ENCODE measurements around the gene CPNE2. TPM values are rescaled to one million over a fixed set of nuclear protein-coding genes. Genes with fewer than 3 reads are reported as not detected.
A peak's percentile ranks its signal among the peaks of the same experiment; 100 is the strongest.

The CPNE2 gene
- polyA plus RNA-seq, 1 donor from 2014 or later: 2.0 TPM

DNA sequence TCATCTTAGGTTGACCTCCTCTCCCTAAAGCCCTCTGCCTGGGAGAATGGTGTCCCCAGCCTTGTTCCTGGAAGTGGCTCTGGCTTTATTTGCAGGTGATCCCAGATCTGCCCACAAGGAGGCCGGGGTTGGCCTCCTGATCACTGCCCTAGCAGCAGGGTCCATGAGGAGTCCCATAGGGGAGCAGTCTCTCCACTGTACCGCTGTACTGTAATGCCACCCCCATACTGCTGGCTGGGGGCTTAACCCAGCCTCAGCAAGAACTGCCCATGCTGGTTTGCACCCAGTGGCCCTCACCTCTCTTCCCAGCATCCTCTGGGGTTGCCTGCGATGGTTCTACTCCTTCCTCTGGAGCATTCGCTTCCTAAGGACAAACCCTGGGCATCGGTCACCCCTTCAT, 54.4 kb downstream of the CPNE2 start:
- Mint-ChIP-seq H3K36me3 (no peaks in the 10 kb centered on the region), H3K4me3 (peak overlapping the region in 1 of 4 donors; percentile 47), H3K4me1 (peaks cover 10 to 16% (median 15%) of the 10 kb centered on the region in 3 donors), H3K27ac (no peak overlapping the region), H3K27me3 (no peaks in the 10 kb centered on the region), H3K9me3 (no peaks in the 10 kb centered on the region)

DNA sequence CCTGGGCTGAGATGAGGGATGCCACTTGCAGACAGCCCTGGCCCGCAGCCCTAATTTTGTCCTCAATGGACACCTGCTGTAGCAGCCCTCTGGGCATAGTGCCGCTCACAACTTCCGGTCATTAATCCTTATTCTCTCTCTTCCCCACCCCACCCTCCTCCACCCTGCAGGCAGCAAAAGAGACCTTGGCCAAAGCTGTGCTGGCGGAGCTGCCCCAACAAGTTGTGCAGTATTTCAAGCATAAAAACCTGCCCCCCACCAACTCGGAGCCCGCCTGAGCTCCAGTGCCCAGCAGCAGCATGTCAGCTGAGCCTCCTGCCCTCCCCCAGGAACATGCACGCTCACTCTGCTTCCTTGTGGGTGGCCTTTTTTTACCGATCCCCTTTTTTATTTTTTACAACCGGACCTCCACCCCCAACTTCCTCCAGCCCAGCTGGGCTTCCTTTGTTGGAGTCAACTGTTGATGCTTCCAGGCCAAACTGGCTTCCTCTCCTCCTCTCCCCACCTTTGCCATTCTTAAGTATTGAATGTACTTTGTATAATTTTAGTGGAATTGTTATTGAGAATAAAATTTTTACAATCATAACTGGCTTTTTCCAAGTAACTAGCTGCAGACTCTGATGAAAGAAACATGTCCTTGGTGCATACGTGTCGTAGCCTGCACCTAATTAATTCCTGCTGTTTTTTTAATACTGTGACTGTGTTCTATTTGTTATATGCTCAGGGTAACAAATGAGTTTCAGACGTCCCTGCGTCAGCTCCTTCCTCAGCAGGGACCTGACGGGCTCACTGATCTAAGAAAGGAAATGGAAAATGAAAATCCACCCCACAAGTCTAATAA, 55.2 kb downstream of the CPNE2 start:
- Mint-ChIP-seq H3K4me1 (peaks cover 5 to 9% (median 9%) of the 10 kb centered on the region in 3 donors), H3K27me3 (no peaks in the 10 kb centered on the region), H3K9me3 (no peaks in the 10 kb centered on the region), H3K36me3 (peaks cover 1% of the 10 kb centered on the region), H3K4me3 (peak overlapping the region in 2 of 4 donors; percentile 39 to 77), H3K27ac (peak overlapping the region in 1 of 3 donors; percentile 83)

DNA sequence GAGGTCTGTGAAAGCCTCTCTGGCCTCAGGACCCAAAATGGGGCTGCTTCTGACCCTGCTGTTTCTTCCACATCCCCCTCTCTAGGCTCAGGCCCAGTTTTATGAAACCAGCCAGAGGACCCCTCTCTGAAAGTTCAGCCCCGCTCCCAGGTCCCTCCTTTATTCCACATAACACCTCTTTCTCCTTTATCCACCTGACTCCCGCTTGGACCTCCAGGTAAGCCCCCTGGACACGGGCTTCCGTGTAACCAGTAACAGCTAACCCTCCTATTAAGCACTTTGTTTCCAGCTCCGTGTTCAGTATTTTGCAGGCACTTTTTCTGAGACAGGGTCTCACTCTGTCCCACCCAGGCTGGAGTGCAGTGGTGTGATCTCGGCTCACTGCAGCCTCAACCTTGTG, 56.1 kb downstream of the CPNE2 start:
- H3K9me3 Mint-ChIP-seq: no peaks in the 10 kb centered on the region
- no peak overlapping the region for H3K27ac Mint-ChIP-seq
- H3K27me3 Mint-ChIP-seq: no peaks in the 10 kb centered on the region
- peak overlapping the region in 1 of 4 donors; percentile 43 for H3K4me3 Mint-ChIP-seq
- H3K36me3 Mint-ChIP-seq: peaks cover 2% of the 10 kb centered on the region
- peaks cover 5 to 9% (median 8%) of the 10 kb centered on the region in 3 donors for H3K4me1 Mint-ChIP-seq

DNA sequence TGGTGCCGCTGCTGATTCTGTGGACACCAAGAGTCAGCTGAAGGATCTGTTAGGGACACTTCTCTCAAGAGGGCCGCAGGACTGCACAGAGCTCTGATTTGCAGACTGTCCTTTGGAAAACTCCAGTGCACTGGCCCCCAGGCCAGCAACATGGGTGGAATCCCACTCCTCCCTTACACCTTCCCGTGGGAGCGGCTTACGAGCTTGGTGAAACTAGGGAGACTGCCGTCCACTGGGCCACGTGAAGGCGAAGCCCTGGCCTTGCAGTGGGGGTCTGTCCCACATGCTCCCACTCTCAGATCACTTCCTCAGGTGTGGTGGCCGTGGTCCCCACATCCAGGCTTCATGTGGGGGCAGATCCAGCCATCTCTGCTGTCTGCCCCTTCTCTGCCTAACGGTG, 57.0 kb downstream of the CPNE2 start:
- no peak overlapping the region for H3K27ac Mint-ChIP-seq
- no peaks in the 10 kb centered on the region for H3K9me3 Mint-ChIP-seq
- H3K36me3 Mint-ChIP-seq: peaks cover 4% of the 10 kb centered on the region
- H3K4me1 Mint-ChIP-seq: peaks cover 5 to 9% (median 8%) of the 10 kb centered on the region in 3 donors
- H3K4me3 Mint-ChIP-seq: no peak overlapping the region
- no peaks in the 10 kb centered on the region for H3K27me3 Mint-ChIP-seq

DNA sequence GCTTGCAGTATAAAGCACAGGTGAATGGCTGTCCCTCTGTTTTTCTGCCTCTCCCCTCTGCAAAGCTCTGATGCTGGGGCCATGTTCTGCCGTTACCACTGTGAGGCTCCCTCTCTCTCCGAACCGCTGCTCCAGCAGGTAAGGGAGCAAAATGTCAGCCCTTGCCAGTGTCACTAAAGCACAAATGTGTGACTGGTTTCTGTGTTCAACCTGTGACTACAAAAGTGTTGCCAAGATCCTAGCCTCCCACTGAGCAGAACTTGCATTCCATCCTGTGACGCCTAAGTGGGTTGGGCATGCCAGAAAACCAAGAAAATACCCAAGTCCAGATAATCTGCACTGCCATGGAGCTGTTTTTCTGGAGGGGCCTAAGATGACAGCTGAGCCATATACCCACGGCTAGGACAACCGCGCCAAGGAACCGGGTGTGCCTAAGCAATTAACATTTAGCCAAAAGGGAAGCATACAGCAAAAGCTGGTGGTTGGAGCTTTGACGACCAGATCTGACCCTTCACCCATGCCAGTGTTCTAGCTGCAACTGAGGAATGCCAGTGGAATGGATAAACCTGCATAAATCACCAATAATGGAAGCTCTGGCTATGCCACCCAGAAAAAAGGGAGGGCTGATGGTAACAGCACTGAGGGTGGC, 58.4 kb downstream of the CPNE2 start:
- peaks cover 4% of the 10 kb centered on the region for H3K36me3 Mint-ChIP-seq
- no peak overlapping the region for H3K27ac Mint-ChIP-seq
- H3K4me1 Mint-ChIP-seq: peaks cover 5 to 9% (median 8%) of the 10 kb centered on the region in 3 donors

DNA sequence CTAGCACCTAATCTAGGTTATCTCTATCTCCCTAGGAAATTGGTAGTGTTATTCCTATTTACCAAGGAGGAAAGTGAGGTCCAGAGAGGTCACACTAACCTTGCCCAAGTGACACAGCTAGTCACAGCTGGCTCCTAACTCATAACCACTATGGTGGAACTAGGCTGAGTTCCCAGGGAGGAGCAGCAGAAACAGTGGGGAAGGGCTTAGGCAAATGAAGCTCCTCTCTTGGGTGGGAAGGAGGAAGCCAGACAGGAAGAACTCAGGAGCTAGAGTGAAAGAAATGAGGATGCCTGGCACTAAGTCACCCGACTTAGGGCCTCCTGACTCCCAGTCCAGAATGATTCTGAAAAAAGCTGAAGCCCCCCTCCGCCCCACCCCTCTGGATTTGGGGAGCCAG, 59.0 kb downstream of the CPNE2 start:
- H3K9me3 Mint-ChIP-seq: no peaks in the 10 kb centered on the region
- H3K36me3 Mint-ChIP-seq: peaks cover 7% of the 10 kb centered on the region
- no peak overlapping the region for H3K4me3 Mint-ChIP-seq
- H3K27ac Mint-ChIP-seq: no peak overlapping the region
- H3K4me1 Mint-ChIP-seq: peaks cover 5 to 10% (median 9%) of the 10 kb centered on the region in 3 donors
- H3K27me3 Mint-ChIP-seq: no peaks in the 10 kb centered on the region

More for the DNA sequence above, 58.4 kb downstream of the CPNE2 start:
- H3K4me3 Mint-ChIP-seq: no peak overlapping the region
- H3K27me3 Mint-ChIP-seq: no peaks in the 10 kb centered on the region
- H3K9me3 Mint-ChIP-seq: no peaks in the 10 kb centered on the region

DNA sequence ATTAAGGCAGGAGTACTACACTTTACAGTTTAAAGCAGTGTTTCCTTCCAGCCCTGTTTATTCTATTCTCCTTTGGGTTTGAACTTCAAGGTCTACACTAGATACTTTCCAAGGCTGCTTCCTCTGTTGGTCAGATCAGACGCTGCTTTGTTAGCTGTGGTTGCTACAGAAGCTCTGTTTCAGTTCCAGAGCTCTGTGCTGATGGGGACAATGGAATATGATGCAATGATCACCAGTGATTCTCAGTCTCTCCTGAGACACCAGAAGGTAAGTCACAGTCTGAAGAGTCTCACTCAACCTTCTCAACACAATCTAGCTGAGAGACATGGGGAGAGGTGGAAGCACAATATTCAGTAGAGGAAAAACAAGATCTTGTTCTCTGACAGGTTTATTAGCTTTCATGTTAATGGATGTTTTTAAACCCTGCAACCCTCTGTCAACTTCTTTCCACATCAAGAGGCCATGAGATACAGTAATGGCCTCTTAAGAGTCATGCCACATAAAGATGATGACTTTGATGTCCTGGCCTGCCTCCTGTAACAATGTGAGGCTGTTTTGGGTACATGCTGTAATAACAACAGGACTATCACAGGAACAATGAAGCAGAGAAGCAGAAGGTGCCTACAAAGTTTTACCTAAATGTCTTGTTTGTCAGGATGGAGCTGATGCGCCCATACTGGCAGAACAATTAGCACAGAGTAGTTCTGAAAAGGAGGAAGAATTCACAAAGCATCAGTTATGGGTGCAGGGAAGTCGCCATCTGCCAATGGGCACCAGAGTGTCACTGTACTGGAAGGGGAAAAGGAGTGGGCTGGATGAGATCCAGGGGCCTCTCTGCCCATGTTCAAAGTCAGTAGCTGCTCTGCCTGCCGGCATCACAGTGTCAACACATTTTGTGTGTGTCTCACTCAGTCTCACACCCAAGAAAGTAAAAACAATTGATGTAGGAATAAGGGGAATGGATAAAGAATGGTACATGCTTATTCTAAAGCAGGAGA, 60.0 kb downstream of the CPNE2 start:
- H3K9me3 Mint-ChIP-seq: no peaks in the 10 kb centered on the region
- no peaks in the 10 kb centered on the region for H3K27me3 Mint-ChIP-seq
- H3K4me1 Mint-ChIP-seq: peaks cover 5 to 10% (median 9%) of the 10 kb centered on the region in 3 donors
- H3K27ac Mint-ChIP-seq: no peak overlapping the region
- no peak overlapping the region for H3K4me3 Mint-ChIP-seq
- peaks cover 11% of the 10 kb centered on the region for H3K36me3 Mint-ChIP-seq

DNA sequence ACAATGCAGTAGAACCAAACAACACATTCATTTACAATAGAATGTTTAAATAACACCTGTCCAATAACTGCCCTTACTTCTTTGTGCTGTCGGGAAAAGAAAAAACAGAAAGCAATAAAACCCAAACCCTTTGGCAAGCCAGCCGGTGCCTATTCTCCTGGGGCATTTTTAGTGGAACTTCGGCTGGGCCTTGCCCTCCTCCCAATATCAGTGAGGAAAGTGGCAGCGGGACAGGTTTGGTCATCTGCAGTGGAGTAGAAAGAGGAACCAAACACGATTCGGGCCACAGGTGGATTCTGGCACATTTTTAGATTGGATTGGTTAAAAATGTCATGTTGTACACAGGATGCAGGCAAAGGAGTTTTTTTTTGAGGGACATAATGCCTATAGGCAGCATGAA, 61.5 kb downstream of the CPNE2 start:
- no peaks in the 10 kb centered on the region for H3K9me3 Mint-ChIP-seq
- no peak overlapping the region for H3K4me3 Mint-ChIP-seq
- H3K4me1 Mint-ChIP-seq: peaks cover 0 to 2% (median 2%) of the 10 kb centered on the region in 3 donors
- H3K27me3 Mint-ChIP-seq: no peaks in the 10 kb centered on the region
- H3K36me3 Mint-ChIP-seq: peaks cover 11% of the 10 kb centered on the region
- H3K27ac Mint-ChIP-seq: no peak overlapping the region

DNA sequence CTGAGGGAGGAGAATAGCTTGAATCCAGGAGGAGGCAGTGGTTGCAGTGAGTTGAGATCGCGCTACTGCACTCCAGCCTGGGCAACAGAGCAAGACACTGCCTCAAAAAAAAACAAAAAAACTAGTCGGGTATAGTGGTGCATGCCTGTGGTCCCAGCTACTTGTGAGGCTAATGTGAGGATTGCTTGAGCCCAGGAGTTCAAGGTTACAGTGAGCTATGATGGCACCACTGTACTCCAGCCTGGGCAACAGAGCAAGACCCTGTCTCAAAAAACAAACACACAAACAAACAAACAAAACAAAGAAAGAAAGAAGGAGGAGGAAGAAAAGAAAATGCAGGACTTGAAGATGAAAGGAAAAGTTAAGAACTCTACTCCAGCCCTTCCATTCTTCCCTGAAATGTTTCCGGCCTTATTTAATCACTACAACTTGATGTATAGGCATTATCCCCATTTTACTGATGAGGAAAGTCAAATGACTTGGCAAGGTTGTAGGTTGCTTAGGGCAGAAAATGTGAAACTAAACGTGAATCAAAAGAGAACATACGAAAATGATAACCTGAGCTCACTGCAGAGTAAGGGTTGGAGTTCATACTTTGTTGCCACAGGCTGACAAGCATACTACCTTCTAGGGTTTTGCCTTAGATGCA, 63.4 kb downstream of the CPNE2 start:
- no peaks in the 10 kb centered on the region for H3K27me3 Mint-ChIP-seq
- H3K9me3 Mint-ChIP-seq: no peaks in the 10 kb centered on the region
- peaks cover 0 to 2% (median 2%) of the 10 kb centered on the region in 3 donors for H3K4me1 Mint-ChIP-seq
- H3K36me3 Mint-ChIP-seq: peaks cover 11% of the 10 kb centered on the region
- H3K4me3 Mint-ChIP-seq: no peak overlapping the region
- no peak overlapping the region for H3K27ac Mint-ChIP-seq

DNA sequence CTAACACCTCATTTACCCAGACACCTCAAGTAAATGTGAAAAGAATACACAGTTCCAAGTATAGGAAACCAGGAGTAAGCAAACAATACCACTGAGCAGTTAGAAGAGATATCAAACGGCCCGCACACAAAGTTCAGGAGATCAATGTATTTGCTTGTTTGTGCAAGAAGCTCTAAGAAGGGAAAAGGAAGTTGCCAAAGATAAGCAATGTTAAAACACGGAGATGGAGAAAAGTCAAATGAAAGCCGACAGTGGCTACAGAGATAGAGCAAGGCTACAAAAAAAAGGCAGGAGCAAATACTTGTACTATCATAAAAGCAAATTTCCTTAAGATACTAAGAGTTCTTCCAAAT, 63.9 kb downstream of the CPNE2 start:
- H3K4me1 Mint-ChIP-seq: peaks cover 0 to 2% (median 2%) of the 10 kb centered on the region in 3 donors
- no peak overlapping the region for H3K4me3 Mint-ChIP-seq
- peaks cover 11% of the 10 kb centered on the region for H3K36me3 Mint-ChIP-seq
- no peaks in the 10 kb centered on the region for H3K9me3 Mint-ChIP-seq
- H3K27me3 Mint-ChIP-seq: no peaks in the 10 kb centered on the region
- H3K27ac Mint-ChIP-seq: no peak overlapping the region

DNA sequence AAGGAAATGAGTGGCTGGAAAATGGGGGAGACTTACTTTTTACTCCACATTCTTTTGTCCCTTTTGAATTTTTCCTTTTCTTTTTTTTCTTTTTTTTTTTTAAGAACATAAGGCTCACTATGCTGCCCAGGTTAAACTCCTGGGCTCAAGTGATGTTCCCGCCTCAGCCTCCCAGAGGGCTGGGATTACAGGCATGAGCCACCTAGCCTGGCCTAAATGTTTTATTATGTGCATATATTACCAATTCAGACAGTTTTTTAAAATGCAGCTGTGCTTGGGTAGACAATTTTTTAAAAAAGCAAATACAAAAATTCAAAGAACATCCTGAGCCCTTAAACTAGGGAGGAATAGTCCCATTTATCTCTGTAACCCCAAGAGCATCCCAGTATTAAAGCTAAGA, 65.2 kb downstream of the CPNE2 start:
- Mint-ChIP-seq H3K4me3 (no peak overlapping the region), H3K27me3 (no peaks in the 10 kb centered on the region), H3K27ac (peak overlapping the region in 1 of 3 donors; percentile 81), H3K36me3 (peaks cover 11% of the 10 kb centered on the region), H3K9me3 (no peaks in the 10 kb centered on the region), H3K4me1 (peaks cover 0 to 2% (median 2%) of the 10 kb centered on the region in 3 donors)

DNA sequence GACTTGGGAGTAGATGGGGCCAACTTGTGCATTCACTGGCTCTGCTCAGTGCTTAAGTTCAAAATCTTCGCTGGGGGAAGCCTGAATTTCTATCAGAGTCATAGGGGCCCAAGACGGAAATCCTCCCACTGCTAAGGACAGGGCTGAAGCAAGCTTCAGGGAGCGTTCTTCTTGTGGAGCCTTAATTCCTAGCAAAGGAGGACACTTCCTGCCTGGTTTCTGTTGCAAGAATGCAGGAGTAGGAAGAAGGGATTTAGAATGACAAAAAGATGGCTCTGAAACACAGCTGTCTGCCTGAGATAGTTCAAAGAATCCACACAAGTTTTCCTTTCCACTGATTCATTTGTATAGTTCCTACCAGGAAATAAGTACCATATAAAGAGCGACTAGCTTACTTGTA, 67.1 kb downstream of the CPNE2 start:
- no peak overlapping the region for H3K4me3 Mint-ChIP-seq

DNA sequence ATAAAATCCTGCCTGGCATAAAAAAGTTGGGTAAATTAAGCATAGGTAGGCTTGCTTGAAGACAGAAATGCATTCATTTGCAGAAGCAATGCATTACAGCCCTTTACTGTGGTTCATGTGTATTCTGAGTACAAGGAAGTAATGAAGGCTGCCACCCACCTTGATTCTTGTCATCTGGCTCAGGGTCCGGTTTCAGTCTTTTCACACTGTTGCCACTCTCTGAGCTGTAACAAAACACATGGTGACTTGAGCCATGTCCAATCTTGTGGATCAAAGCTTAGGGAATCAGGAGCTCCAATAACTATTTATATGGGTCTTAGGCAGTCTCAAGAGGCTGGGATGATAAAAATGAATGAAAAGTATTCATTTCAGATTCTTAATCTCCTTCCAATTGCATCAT, 71.5 kb downstream of the CPNE2 start:
- H3K4me1 Mint-ChIP-seq: peaks cover 0 to 7% (median 4%) of the 10 kb centered on the region in 3 donors
- peaks cover 9% of the 10 kb centered on the region for H3K36me3 Mint-ChIP-seq
- no peak overlapping the region for H3K27ac Mint-ChIP-seq
- H3K4me3 Mint-ChIP-seq: no peak overlapping the region
- no peaks in the 10 kb centered on the region for H3K9me3 Mint-ChIP-seq
- H3K27me3 Mint-ChIP-seq: no peaks in the 10 kb centered on the region

More for the DNA sequence above, 67.1 kb downstream of the CPNE2 start:
- Mint-ChIP-seq H3K36me3 (peaks cover 10% of the 10 kb centered on the region), H3K9me3 (no peaks in the 10 kb centered on the region), H3K4me1 (peaks cover 0 to 2% (median 2%) of the 10 kb centered on the region in 3 donors), H3K27ac (peak overlapping the region in 1 of 3 donors; percentile 47), H3K27me3 (no peaks in the 10 kb centered on the region)

DNA sequence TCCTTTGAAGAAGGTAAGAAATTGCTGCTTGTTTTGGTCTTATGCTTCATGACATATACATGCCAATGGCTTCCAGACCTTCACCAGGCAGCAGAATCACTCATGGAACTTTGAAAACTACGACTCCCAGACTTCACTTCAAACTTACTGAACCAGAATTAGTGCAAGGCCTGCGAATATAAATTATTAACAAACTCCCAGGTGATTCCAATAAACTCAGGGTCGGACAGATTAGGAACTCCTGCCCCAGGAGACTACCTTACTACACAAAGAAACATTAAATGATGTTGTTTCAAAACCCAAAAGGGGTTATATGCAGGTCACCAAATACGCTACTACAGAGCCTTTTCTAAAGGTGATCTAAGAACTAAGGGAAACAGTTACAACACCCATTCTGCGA, 73.1 kb downstream of the CPNE2 start:
- Mint-ChIP-seq H3K27me3 (no peaks in the 10 kb centered on the region), H3K4me1 (peaks cover 0 to 7% (median 4%) of the 10 kb centered on the region in 3 donors), H3K9me3 (no peaks in the 10 kb centered on the region), H3K27ac (no peak overlapping the region), H3K36me3 (peaks cover 9% of the 10 kb centered on the region), H3K4me3 (no peak overlapping the region)
